Fibroblast of skin of left quadriceps (primary cell): Measurements from ENCODE around the gene ZNF385D.

Source experiments
- DNase-seq, 2 experiments: peaks; one replicate each; pipeline ENCODE4 v3.0.0-alpha.2; 2013; ENCODE audit warnings: low read depth in 2 of 2

The ZNF385D gene

DNA sequence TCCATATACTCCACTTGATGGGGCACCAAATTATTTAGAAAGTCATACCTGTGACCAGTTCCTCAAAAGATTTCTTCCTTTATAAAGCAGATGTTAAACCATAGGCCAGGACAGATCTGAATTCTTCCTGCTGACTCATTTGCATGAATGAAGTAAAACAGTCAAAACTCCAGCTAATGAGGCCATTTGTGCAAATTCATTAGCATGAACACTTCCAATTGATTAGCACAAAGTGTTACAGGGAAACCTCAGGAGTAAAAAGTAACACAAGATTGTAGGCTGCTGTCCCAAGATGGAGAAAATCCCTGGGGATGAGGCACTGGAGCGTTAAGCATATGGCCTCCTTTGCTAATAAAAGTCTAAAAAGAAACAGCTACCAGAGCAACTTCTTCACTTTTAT, 149.8 kb downstream of the ZNF385D start:
- no peak for DNase-seq

DNA sequence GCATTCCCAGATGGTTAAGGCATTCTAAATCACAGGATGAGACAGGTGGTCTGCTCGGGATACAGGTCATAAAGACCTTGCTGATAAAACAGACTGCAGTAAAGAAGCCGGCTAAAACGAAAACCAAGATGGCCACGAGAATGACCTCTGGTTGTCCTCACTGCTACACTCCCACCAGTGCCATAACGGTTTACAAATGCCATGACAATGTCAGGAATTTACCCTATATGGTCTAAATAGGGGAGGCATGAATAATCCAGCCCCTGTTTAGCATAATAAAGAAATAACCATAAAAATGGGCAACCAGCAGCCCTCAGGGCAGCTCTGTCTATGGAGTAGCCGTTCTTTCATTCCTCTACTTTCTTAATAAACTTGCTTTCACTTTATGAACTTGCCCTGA, 151.1 kb downstream of the ZNF385D start:
- DNase-seq, result no peak

DNA sequence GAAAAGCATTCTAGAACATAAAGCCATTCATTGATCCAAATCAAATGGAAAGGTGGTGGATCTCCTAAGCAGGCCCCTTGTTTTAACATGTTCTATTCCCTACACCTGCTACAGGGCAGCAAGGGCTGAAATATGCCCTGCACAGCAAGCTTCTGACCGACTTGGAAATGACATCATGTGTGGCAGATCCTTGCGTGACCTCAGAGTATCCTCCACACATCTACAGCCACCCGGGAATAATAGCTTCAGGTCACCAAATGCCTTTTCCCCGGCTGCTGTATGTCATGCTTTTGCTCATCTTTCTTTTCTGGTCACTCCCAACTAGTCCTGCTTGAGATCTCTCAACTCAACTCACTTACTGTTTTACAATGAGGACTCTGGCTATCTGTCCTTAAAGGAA, 158.2 kb downstream of the ZNF385D start:
- DNase-seq, result no peak

DNA sequence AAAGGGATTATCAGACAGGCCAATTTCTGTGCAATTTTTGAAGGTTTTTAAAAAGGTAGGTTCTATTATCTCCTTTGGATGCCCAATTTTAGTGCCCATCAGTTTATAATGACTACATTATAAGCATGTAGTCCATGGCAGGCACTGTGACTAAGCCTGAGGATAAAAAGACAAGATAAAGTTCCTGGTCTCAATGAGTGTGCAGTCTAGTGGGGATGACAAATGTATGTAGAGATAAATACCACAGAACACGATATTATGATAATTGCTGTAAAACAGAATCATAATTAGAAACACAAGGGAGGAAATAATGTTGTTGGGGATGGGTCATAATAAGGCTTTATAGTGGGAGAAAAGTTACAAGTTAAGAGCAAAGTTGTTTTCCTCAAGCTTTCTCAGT, 163.1 kb downstream of the ZNF385D start:
- no peak for DNase-seq

DNA sequence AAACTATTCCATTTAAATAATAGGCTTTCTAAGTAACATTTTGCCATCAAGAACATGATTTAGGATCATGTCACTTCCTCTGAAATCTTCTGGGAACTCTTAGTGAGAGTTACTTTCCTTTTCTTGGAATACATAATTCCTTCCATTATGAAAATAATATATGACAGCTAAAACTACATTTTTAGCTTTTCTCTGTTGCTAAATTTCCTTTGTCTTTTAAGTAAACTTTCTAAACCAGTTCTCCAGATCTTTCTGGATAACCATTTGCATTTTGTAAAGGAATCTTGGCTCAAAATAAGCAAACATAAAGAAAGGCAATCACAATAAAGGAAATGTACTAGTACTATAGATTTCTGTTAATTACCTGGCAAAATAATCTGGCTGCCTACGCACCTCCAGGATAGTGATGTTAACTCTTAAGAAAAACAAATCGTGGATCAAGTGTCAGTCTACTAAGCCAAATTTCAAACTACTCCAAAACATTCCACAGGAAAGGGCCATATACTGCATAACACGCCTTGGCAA, 165.7 kb downstream of the ZNF385D start:
- no peak for DNase-seq

DNA sequence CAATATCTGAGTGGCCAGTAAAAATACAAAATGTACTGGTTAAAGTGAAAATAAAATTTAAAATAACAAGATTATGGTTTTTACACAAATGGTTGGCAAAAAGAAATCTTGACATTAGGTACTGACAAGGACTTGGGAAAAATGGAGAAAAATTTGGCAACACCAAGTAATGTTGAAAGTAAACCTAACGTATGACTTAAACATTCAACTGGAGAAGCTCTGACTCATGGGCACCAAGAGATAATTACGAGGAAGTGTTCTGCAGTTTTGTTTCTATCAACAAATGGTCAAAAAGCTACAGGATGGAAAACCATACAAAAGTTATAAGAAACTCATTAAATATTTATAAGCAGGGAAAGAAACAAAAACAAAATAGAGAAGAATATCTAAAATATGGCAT, 177.7 kb downstream of the ZNF385D start:
- no peak for DNase-seq

DNA sequence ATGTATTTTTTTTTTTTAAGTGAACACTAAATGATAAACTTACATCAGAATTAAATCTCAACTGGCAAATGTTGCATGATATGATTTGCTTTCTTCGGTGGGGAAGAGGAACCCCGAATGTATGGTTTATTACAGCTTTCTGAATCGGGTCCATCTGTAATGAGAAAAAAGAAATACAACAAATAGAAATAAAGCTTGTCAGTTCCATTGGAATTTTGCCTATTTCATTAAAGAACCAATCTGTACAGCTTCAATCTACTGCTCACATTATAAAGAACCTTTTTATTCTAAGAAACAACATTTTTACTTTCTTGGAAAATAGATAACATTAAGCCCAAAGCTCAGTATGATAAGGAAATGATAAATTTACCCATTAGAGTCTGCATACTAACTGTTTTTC, 186.5 kb downstream of the ZNF385D start:
- DNase-seq, result no peak

DNA sequence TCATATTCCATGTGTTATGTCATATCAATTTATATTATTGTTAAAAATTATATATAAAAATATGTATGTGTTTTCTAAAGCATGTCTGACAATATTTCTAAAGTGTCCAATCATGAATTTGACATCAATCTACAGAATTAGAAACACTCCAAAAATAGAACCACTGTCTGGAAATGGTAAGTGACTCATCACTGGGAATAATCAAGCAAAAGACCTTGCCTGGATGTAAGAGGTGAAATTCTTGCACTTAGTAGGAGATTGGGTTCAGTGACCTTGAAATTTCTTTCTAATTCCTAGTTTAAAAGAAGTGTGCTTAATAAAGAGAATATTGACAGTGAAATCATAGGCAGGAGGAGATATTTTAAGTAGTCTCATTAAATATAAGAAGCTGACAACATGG, 188.8 kb downstream of the ZNF385D start:
- peak; percentile 13 to 15 for DNase-seq

DNA sequence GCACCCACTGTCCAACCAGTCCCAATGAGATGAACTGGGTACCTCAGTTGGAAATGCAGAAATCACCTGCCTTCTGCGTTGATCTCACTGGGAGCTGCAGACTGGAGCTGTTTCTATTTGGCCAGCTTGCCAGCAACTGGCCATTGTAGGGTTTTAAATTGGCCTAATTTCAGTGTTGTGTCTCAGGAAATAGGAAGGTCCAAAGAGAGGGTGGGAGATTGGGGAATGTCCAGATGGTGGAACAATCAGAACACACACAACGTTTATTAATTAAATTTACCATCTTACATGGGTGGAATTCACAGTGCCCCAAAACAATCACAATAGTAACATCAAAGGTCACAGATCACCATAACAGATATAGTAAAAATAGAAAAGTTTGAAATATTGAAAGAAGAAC, 189.5 kb downstream of the ZNF385D start:
- no peak for DNase-seq

DNA sequence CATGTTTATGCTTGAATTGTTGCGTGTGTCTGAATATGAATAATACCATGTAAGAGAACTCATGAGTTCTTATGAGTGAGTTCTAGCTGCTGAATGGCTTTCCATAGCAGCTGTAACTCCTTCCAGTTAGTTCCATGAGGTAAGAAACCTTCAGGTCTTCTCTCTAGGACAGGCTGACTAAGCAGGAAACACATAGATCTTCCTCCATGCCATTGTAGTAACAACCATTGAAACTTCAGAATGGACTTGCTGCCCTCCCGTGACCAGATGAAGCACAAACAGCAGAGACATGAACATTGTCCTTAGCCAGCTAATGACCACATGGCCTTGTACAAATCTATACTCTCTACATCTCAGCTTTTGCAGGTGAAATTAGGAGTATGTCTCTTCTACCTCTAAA, 200.0 kb downstream of the ZNF385D start:
- DNase-seq, result no peak

DNA sequence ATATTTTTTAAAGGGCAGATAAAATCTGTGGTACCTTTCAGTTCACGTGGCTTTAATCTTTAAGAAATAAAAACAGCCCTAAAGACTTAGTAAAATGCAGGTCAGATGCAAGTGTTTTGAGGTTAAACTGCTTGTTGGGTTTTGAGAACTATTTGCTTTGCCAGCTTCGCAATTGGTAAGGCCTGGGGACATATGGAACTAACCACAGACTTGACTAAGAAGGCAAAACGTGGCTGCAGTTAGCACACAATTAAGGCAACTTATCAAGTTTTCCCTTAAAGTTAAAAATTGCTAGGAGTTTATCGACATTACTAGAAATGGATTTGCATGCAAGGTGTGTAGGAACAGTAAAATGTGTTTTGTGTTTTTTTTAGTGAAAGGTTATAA, 206.9 kb downstream of the ZNF385D start:
- no peak for DNase-seq

DNA sequence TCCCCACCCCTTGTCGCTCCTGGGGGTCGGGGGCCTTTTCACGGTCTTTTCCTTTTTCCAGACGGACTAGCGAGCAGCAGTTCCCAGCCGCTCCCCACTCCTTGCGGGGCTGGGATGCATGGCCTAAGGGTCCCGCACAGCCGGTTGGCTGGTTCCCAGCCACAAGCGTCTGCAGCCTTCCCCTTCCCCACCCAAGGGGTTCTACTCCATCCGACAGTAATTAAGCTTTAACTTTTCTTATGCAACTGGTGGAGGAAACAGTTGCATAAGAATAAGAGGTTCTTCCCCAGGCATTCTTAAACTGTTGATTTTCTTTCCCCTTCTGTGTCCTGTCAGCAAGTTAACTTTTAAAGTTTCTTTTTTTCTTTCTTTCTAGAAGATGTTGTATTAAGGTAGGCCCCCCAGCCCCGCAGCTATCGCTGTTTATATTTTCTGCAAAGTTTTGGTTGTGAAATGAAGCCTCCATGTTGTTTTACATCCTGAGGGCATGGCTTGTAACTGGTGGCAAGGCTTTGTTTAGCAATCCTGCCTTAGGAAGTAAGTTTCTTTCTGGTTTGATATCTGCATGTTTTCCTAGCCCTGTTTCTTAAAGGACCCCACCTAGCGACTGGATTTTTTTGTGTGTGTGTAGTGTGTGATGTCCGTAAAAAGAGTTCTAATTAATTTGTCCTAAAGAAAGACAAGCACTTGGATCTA, 207.5 kb downstream of the ZNF385D start:
- DNase-seq, result no peak

DNA sequence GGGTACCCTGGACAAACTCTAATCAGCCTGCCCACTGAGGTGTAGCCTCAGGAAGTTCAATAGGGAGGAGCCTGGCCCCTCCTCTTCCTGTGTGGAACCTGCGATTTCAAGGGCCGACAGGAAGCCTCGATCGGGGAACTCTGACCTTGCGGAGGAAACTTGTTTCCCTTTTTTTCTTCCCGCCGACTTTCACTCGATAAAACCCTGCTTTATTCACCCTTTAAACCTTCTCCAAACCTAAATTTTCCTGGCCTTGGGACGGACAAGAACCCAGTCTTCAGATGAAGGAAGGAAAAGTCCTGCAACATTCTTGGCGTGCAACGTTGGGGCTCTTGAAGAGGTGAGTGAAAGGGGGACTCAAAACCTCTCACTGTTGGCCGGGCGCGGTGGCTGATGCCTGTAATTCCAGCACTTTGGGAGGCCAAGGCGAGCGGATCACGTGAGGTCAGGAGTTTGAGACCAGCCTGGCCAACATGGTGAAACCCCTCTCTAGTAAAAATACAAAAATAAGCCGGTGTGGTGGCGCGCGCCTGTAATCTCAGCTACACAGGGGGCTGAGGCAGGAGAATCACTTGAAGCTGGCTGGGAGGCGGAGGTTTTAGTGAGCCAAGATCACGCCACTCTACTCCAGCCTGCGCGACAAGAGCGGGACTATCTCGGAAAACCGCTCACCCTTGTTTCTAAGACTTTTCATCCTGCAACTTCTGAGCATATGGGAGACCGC, 208.2 kb downstream of the ZNF385D start:
- no peak for DNase-seq

DNA sequence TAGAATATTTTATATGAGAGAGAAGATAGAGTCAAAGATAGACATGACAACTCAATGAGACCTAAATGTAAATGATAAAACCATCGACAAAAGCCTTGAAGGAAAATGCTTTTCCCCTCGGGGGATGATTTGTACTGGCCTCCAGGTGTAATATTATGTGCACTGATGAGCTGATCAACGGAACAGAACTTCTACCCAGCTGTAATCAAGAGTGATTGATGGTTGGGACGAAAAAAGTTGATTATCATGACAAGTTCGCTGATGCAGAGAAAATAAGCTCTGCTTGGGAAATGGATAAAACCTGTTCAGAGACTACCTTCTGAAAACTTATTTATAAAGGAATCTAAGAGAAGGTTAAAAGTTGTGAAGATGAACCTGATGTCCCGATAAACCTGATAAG, 210.7 kb downstream of the ZNF385D start:
- DNase-seq, result no peak

DNA sequence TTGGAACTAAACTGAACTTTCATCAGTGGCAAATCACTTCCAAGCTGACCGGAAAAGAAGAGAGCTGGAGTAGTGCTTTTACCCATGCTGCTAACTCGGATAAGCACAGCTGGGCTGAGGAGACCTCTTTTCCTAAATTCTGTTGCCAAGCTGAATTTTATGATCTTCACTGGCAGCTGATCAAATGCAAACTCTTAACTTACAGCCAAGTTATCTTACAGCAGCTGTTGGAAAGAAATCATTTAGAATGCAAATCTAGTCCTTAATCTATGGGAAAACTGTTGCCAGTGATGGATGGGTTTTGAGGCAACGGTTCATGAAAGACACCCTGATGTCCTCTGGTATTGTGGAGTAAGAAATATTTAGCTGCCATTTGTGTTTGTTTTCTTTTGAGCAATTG, 216.5 kb downstream of the ZNF385D start:
- no peak for DNase-seq

DNA sequence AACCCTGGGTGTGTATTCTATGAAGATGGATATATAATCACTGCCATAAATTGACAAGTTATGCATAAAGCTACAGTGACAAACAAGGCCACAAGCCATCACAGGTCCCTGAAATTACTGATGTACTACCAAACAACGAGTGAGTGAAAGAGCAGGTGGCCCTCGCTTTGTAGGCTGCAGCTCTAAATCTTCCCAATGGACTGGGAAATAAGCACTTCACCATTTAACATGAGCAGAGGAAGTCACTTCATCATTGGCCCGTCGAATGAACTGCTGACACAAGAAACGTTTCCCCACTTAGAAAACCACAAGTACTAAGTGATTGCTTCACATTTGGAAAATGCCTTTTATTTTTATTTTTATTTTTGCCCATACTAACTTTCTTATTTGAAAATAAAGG, 218.0 kb downstream of the ZNF385D start:
- no peak for DNase-seq

DNA sequence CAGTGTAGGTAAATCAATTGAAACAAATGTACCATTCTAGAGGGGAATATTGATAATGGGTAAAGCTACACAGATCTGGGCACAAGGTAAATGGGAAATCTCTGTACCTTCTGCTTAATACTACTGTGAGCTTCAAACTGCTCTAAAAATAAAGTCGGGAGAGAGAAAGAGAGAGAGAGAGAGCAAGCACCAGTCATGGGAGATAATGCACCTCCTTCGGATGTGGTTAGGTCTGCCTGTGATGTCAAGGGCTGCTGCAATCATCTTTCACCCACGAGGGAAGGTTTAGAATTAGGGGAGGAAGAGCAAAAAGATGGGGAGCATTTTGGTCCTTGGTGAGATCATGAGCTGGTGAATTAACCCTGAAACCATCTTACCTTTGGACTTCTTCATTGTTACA, 219.1 kb downstream of the ZNF385D start:
- no peak for DNase-seq

DNA sequence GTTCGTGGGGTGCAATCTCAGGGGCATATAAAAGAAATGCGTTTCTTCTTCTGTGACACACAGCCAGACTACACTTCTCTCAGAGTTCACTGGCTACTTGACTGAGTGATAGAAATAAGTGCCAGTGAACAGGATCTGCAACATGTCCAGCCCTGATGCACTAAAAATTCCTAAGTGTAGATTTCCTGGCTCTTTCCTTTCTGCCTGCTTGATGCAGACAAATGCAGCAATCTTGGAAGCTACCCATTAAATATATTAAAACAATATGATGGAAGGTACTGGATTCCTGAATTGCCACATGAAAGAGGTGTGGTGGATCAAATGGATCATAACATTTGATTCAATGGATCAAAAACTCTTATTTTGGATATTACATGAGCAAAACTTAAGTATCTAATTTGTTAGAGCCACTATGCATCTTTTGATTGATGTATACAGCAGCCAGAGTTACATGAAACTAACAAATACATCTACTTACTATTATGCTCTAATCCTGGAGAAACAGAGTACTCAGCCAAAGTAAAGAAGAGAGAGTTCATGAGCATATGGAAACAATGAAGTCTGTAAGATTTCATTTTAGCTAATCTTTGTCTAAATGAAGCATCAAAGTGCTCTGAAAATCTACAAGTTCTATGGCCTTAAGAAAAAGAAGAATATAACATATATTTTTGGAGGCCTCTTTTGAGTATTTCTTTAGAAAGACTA, 222.6 kb downstream of the ZNF385D start:
- DNase-seq, result no peak

DNA sequence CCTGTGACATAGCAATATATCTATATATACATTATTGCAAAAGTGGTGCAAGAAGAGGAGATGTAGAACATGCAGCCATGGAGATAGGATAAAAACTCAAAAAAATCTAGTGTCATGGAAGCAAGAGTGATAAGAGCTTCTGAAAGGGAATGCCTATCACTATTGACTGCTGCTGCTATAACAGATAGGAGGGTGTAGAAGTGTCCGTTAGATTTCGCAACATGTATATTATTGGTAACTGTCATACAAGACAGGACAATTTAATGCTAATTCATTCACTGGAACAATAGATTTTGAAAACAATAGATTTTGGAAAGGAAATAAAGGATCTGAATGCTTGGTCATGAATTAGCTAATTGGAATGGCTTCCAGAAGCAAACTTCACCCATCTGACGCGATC, 224.5 kb downstream of the ZNF385D start:
- DNase-seq, result no peak

DNA sequence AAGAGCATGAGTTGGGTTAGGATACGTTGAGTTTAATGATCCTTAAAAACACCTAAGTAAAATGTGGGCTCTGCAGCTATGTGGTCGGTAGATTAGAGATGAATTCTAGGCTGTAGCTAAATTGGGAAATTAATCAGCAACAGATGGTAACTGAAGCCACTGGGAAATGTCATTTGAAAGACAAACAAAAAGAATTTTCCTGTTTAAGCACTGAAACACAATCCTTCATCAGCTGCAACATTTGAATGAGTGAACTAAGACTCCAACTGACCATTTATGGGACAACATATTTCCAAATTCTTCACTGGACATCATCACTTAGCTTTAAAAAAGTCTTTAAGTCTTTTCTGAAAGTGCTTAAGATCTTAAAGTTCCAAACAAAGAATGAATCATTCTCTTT, 226.9 kb downstream of the ZNF385D start:
- peak; percentile 28 to 31 for DNase-seq

DNA sequence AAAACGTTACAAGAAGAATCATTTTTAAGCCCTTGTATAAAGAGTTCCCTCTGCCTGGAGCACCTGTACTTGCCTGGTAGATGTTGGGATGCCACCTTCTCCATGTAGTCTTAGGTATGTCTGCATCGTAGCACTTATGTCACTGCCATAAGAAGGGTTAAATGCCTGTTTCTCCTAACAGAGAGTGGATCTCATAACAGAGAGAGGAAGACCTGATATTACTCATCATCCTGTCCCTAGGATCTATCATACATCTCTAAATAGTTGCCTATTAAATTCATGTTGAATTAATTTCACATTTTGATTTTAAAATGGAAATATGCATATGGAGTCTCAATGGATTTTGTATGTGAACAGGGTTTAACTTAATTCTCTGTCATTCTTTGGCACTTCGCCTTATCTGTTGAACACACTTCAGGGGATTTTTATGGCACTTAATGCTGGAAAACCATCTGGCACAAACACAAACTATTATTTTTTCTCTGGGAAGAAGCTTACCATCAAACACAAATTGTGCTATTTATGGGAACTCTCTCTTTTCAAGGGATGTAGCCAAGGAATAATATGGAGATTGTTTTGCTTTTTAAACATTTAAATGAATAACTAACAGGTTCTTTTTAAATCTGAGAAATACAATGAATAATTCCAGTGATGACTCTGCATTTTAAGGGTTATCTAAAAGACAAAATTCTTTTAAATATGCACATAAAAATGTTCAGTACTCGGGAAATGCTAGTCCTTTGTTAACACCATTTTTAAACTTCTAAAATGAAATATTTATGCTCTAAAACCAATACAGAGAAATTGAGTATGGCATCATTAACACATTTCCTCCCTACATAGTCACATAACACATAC, 230.7 kb downstream of the ZNF385D start:
- no peak for DNase-seq

DNA sequence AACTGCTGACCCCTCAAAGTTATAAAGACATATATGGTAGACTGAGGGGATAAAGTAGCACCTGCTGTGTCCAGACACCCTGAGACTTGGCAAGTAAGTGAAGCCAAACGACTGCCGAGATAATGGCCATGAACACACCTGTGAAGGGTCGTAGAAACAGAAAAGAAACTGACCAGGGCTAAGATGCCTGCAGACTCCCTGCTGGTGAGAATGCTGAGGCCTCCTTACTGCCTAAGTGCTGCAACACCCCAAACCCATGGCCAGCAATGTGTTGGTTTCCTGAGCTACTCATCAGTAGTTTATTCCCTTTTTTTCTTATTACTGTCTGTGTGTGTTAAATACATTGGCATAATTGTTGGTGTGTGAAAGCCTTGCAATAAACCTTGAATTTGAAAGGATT, 233.8 kb downstream of the ZNF385D start:
- DNase-seq, result no peak
